CD4-positive, alpha-beta T cell treated with Interleukin-12 subunit alpha and Interleukin-12 subunit beta, for 1 hour (primary cell): ENCODE measurements around the gene LINGO1.

Source experiments
- DNase-seq: peaks from one replicate; pipeline ENCODE4 v3.0.0-alpha.2; 2020

Gene LINGO1

DNA sequence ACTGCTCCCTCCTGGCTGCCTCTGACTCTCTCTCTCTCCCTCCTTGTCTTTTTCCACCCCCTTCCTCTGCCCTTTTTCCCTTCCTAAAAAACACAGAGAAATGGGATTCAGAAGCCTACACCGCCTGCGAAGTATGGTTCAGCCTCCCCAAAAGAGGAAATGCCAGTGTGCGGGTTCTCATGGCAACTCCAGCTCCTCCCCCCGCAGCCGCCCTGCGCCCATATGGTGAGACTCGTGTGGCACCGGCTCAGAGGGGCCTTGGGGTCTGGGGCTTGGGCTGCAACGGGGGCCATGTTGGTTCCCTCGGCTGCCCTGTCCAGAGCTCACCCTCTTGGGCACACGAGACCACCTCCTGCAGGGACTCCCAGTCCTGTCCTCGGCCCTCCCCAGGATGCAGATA is 23.6 kb upstream of the LINGO1 start:
- no peak for DNase-seq

DNA sequence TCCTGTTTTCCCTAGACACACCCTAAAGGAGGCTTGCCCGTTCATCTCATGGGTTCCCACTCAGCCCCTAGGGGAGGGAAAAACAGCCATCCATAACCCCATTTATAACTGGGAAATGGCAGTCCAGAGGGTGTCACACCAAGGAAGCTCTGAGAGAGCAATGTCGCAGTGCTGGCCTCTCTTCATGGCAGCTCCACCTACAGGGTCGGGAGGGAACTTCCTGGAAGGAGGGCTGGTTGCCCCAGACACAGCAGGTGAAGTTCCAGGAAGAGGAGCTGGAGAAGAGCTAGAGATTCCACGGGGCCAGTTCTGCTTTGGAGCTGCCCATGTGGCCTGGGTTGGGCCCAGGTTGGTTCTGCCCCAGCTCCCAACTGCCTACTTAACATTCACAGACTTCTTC is 22.3 kb upstream of the LINGO1 start:
- DNase-seq: no peak

DNA sequence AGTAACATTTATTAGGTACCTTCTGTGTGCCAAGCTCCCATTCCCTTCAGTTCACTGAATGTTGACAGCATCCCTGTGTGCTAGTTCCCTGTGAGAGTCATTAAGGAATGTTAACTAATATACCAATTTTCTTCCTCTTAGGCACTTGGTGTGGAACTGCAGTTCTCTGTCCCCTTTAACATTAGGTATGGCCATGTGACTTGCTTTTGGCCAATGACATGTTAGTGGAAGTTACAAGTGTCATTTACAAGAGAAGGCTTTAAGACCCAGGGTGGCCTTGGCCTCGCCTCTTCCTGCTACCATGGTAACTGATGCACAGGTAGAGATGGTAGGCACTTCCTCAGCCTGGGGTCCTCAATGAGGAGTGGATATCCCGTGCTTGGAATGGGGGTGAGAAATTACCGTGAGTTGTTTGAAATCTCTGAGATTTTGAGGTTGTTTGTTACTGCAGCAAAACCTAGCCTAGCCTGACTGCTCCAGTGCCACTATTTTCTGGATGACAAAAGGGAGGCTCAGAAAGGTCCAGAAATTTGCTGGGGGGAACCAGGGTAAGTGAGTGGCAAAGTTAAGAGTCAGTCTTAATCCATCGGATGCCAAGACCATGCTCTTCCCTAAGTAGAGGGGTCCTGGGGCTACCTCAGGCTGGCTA is 21.2 kb upstream of the LINGO1 start:
- DNase-seq: no peak

DNA sequence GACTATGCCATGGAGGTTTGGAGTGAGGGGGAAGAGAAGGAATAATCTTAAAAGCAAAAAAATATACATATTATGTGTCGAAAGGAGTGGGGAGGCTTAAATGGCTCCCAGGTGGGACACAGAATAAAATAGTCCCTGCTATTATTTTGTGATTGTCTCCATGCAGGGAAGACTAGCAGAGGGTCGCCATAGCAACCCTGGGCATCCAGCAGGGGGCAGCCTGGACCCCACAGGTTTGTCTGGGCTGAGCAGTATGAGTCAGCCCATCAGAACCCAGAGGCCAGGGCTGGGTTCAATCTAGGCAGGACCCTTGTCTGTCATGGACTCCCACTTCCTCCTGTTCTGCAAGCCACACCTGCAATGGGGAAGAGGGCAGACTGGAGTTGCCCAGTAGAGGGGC is 17.6 kb upstream of the LINGO1 start:
- DNase-seq: no peak

DNA sequence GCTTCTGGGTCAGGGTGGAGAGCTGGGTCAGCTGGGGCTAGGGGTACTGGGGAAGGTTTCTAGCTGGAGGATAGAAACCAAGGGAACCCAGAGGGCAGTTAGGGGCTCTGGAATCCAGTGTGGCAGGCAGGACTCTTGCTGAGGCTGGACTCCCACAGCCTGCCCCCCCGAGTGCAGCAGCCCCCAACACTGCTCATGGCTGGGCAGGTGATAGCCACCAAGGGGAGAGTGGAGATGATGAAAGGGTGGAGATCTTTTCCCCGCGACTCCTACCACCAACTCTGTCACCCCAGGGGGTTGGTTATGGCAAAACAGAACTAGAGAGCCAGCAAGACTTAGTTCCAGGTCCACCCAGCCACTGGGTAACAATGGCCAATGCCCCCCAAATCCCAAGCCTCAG is 16.9 kb upstream of the LINGO1 start:
- no peak for DNase-seq

DNA sequence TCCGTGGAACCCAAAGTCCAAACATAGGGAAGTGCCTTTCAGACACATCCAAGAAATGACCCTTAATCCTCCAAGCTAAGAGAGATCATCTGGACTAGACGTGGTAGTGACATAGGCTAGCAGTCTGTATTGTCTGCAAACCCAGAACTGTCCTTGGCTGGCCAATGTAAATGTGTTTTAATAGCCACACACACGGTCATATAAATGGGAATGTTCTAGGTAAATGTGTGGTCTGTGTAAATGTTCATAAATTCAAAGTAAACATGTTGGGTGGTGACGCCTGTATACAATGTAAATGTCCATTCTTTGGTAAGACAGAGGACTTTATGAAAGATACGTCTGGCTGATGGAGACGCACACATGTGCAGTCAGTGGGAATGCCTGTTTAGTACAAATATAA is 16.3 kb upstream of the LINGO1 start:
- no peak for DNase-seq

DNA sequence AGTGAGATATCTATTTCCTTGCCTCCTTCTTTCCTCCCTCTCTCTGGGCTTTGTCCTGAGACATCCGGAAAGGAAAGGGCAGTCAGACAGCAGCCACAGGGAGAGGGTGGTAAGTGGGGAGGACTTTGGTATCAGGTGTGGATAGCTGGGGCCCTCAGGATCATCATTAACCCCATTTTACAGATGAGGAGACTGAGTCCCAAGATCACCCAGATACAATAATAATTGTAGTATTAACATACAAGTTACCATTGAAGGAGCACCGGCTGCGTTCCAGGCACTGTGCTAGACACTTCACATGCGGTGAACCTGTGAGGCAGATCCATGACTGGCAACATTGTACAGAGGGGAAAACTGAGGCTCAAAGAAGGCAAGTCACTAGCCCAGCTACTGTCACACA is 15.2 kb upstream of the LINGO1 start:
- DNase-seq: no peak

DNA sequence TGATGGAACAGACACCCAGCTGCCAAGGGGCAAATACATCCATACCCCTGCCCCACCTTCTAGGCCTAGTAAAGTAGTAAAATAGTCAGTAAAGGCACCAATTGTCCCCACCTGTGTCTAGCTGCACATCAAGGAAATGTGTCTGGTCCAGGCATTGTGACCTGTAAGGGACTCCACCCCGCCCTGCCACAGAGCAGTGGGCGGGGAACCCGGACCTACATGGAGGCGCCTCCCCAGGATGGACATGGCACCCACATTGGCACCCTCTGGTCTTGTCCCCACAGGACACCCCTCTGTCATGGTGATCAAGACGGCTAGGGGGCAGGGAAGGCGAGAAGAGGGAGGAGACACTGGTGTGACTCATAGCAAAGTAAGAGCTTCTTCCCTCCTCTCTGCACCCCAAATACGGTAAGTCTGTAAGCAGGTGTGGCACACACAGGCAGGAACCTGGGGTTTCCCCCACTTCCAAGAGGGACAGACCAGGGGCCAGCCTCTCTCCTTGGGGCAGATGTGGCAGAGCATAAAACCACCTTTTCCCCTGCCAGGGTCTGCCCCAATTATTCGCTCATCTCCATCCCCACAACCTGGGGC is 13.5 kb upstream of the LINGO1 start:
- no peak for DNase-seq

DNA sequence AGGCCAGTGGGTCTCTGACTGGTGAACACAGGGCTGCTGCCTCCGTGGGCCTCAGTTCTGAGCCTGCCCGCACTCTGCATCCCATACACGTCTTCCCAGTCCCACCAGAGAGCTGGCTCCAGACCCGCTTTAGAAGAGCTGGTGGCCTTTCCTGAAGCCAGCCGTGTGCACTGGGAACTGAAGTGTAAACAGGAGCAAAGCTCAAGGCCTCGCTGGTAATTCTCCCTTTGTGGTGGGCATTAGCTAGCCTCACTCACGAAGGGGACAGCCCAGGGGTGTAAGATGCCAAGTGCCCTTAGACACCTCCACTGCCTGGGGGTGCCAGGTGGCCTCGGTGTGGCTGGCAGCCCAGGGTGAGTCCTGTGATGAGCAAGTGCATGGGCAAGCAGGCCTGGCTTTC is 12.9 kb upstream of the LINGO1 start:
- DNase-seq: no peak

DNA sequence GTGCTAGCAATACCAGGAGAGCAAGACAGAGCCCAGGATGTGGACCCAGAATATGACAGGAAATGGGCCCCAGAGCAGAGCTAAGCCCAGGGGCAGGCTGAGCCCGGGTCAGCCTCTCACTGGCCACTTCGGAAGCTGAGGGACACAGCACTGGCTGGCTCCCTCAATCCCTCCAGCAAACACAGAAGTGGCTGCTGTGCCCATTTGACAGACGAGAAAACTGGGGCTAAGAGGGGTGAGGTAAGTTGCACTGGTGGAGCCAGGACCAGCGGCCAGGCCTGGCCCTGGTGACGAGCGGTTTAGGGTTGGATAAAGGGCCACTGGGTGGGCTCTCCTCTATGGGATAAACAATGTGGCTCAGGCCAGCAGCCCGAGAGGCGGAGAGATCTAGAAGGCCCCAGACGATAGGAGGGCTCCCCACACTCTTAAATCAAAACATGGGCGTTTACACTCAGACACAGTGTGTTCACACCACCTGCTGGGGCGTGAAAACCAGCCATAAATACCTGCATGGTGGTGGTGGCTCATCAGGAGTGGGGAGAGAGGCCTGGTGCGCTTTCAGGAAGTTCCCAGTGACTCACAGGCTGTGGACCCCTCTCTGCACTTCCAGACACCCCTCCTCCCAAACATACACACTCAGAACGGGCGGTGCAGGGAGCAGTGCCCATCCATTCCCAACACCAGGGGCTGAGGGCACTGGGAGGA is 12.0 kb upstream of the LINGO1 start:
- DNase-seq: no peak

DNA sequence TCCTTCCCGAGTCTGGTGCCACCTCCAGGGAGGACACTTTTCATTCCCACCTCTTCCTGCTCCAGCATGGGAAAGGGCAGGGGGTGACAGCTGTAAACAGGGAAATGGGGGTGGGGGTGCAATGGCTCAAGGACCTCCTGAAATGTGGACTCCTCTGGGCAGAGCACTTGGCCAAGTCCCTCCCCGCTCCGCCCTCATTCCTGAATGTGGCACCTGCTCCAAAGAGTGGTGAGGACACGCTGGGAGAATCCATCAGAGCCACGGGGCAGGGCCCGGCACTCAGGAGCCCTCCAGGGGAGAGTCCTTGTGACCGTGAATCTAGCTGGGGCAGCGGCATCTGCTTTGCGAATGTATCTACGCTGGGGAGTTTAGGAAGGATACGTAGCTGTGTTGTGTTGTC is 11.1 kb upstream of the LINGO1 start:
- no peak for DNase-seq

DNA sequence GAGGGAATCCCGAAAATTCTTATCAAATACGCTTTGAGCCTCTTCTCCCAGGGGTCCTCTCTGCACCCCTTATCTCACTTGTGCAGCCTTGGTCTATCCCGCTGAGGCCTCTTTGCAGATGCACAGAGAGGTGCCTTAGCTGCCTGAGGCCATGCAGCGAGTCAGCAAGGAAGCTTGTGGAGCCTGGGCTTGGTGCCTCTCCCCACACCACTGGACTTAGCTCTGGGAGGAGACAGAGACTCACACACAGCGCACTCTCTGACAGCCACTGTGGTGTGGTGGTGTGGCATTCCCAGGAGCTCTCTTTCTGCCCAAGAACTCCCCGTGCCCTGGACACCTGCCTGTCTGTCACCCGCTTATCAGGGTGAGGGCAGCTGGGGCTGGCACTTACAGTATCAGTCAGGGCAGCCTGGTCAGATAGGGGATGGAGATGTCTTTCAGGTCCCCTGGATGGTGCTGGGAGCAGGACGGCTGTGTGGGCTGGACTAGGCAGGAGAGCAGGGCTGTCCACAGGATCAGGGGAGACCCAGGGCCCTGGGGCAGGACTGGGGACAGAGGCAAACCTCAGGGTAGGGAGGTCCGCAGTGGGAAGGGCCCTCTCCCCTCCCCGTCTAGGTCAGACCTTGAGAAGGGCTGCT is 10.2 kb upstream of the LINGO1 start:
- no peak for DNase-seq

DNA sequence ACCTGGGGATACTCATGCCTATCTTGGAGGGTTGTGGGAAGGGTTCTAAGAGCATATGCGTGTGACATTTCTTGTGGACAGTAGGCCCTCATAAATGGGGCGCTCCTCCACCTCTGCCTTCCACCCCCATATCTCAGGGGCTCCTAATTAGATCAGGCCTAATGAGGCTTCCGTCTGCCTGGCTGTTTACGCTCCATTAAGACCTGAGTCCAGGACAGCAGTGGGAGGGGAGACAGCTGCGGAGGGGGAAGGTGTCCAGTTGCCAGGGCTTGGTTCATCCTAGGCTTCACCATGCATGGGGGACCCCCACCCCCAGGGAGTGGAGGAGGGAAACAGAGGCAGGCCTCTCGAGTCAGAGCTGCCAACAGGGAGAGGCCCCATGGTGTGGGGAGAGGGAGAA is 9.3 kb upstream of the LINGO1 start:
- no peak for DNase-seq

DNA sequence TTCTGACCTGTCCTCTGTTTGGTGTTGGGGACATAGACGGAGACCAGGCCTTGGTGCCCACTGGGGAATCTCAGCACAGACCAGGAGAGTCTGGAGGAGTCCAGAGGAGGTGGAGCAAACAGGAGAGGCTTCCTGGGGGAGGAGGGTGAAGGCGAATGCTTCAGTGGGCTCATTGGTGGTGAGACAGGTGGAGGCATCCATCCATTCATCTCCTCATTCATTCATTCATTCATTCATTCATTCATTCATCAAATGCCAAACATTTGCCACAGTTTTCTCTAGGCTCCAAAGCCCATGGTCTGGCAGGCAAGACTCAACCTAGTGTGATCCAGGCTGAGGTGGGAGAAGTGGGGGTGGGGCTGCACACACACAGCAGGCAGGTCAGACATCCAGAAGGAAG is 7.9 kb upstream of the LINGO1 start:
- no peak for DNase-seq

DNA sequence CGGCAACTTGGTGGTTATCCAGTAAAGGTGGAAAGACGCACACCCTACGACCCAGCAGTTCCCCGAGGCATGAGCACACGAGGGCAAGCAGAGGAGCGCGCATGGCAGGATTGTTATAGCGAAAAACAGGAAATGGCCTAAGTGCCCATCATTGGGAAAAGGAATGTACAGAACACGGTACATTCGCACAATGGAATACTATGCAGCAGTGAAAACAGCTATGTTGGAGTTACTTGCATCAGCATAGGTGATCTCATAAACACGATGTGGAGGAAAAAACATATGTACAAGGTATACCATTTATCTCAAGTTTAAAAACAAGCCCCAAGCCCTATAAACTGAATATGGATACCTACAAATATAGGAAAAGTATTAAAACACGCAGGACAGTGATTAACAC is 6.7 kb upstream of the LINGO1 start:
- DNase-seq: no peak

DNA sequence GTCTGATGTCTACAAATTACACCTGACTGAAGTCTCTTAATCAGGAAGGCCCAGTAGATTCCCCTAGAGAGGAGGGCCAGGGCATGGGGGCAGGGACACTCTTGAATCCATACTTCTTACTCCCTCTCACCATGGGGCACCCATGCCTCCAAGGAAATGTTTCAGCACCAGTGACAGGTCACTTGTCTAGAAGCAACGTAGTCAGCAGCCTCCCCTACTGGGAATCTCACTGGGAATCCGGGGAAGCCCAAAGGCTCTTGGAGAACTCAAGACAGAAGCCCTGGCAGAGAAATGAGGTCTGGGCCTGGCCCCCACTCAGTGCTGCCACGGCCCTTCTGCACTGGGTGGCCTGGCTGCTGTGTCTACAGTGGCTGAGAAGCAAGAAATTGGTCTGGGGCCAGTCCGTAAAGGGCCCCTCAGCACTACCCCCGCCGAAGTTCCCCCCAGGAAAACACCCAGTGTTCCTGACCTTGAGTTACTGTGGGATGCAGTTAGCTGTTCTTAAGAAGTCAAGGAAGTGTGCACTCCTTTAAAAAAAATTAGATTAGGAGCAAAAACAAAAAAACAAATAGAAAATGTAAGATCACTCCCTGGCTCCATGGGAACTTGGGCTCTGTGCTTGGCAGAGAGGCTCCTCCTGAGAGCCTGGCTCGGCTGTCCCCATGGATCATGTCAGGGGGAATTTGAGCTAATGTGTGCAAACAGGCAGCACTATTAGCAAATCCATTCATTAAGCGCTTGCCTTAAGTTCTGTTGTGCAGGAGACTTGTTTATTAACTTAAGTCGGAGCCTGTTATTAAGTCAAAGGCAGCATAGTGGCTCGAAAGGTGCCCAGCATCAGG is 5.4 kb upstream of the LINGO1 start:
- DNase-seq: no peak

DNA sequence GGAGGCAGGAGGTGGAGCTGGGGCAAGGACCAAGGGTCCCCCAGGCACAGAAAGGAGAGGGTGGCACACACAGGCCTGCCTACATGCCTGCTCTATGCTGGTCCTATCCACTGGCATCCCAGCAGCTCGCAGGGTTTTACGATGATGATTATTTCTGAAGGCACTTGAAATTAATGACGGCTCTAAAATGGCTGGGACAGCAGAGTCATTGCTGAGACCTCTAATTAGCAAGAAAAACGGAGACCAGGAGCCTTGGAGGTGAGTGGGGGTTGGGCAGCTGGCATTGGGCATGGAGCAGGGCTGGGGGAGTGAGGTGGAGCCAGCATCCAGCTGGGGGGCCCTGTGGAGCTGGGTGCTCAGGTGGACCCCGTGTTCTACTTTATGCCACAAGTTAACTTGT is 3.5 kb upstream of the LINGO1 start:
- no peak for DNase-seq

DNA sequence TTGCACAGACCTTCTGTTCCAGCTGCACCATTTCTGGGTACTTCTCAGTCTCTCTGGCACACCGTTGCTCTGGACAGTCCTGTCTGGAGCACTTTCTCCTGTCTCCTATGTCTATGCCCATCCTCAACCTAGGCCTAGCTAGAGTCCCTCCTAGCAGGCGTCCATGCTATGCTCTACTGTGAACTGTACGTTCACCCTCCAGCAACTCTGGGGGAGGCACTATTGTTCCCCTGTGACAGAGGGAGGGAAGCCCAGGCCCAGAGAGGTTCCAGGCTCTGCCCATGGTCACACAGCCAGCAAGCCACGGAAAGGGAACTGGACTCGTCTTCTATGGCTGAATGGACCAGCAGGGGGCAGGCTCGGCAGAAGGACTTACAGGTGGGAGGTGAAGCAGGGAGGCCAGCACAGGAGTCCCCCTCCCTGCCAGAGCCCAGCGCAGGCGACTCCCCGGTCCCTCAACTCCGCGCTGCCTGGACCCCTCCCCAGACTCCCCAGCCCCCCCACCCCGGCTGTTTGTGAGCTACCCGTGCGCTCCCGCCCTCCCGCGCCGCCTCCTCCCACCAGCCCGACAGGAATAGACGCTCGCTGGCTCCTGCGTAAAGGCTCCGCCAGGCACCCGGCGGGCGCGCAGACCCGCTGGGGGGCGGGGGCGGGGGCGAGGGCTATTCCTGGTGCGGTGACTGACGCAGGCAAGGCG is 1.7 kb upstream of the LINGO1 start:
- peak; percentile 47 for DNase-seq

DNA sequence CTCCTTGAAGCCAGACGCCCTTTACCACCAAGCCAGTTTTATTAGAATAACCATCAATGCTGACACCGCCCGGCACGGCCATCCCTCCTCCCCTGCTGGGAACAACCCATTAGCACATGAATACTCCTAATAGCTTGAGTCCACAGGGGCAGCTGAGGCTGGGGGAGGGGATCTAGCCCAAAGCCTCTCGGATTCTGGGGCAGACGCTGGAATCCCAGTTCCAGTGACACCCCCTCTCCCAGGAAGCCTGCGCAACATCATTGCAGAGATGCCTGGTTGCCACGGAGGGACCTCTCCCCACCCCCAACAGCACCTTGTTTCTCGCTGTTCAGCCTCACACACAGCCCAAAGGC is 1.2 kb upstream of the LINGO1 start:
- no peak for DNase-seq

DNA sequence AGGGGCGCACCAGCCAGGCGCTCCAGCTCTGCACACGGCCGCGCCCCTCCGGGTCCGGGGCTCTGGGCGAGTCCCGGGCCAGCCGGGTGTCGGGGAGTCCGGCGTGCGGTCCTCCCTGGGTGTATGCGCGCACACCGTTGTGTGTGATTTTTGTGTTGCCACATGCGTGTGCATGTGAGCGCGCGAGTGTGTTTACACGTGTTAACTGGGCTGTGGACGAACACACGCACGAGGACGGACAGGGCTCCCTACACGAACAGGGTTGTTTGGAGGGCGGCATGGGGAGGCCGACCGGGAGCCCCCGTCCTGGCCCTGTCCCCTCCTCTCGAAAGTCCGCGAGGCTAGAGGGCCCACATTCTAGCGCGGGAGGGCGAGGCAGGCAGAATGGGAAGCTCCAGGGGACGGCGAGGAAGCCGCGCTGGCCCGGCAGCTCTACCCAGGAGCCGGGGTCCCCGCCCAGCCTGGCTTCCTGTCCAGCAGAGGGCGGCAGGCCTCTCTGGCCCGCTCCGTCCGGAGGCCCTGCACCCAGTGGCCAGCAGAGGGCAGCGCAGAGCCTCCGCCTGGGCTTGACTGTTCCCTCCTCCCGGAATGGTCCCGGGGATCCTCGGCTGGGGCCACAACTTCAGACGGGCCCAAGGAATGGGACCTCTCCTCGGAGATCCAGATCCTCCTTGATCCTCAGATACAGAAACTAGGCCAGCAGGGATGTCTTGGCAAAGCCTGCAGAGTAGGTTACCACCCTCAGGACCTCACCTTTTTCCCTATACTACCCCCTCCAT is 611 bp upstream of the LINGO1 start:
- DNase-seq: peak; percentile 42

DNA sequence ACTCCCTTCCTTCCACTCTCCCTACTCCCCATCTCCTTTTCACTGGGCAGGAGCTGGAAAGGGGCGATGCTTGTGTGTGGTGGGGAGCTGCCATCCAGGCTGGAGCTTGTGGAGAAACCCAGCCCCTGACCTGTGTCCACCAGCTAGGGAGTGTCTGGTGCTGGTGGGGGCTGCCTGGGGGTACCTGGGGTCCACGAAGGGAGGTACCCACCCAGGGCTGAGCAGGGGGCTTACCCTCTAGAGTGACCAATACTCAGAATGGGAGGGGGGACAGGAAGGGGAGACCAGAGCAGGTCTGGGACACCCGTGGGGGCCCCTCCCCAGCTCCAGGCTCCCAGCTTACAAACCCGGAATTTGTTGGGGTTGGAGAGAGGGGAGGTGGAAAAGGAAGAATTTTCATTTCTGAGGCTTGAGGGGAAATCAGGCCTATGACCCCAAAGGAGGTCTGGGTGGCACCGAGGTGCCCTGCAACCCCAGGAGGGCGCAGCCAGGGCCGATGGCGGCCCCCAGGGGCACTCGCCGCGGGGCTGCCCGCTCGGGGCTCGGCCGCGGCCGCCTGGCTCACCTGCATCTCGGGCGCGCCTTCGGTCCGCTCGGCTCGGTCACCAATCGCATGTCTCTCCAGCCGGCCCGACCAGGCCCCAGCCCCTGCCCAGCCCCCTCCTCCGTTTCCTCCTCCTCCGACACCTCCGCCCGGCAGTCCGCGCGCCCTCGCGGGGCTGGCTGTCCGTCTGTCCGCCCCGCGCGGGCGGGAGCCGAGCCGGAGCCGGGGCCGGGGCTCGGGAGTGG is 773 bp downstream of the LINGO1 start:
- no peak for DNase-seq
